Mesendoderm (in vitro differentiated cells): ENCODE results near the gene EXD3.

Experiments used
- DNase-seq: peaks from one replicate; pipeline ENCODE4 v3.0.0; 2013
- H2AK5ac ChIP-seq: 2 replicates; pipeline ENCODE4 v1.6.1; 2013; ENCODE audit warnings: low read length, inconsistent platforms
- H2BK120ac ChIP-seq: 2 replicates; pipeline ENCODE4 v1.6.1; 2013; ENCODE audit warnings: low read depth, mild to moderate bottlenecking, low read length, moderate library complexity, mixed read lengths
- H2BK15ac ChIP-seq: replicated peaks from 2 replicates; pipeline ENCODE4 v1.6.1; 2013; ENCODE audit warnings: low read depth, mild to moderate bottlenecking, moderate library complexity
- H2BK5ac ChIP-seq: 2 replicates; pipeline ENCODE4 v1.6.1; 2013; ENCODE audit warnings: low read length, inconsistent platforms
- H3K18ac ChIP-seq: 2 replicates; pipeline ENCODE4 v1.6.1; 2013; ENCODE audit warnings: mild to moderate bottlenecking, low read length, mixed read lengths
- H3K23ac ChIP-seq: one replicate; pipeline ENCODE4 v1.6.1; 2013; ENCODE audit warnings: low read length
- H3K27ac ChIP-seq: 2 replicates; pipeline ENCODE4 v1.5.1; 2013; ENCODE audit warnings: low read depth, mild to moderate bottlenecking, inconsistent platforms, low read length, moderate library complexity
- H3K27me3 ChIP-seq: 2 replicates; pipeline ENCODE4 v1.6.1; 2013; ENCODE audit warnings: low read length, control low read depth, mild to moderate bottlenecking, inconsistent platforms; ENCODE audit not compliant: insufficient read depth, poor library complexity
- H3K36me3 ChIP-seq: 2 replicates; pipeline ENCODE4 v1.6.1; 2013; ENCODE audit warnings: low read length, inconsistent platforms; ENCODE audit not compliant: control insufficient read depth, insufficient read depth
- H3K4ac ChIP-seq: one replicate; pipeline ENCODE4 v1.6.1; 2013; ENCODE audit warnings: low read depth, mild to moderate bottlenecking, low read length, moderate library complexity
- H3K4me1 ChIP-seq: 2 replicates; pipeline ENCODE4 v1.6.1; 2013; ENCODE audit warnings: low read depth, low read length, inconsistent platforms; ENCODE audit not compliant: control insufficient read depth
- H3K4me2 ChIP-seq: 2 replicates; pipeline ENCODE4 v1.6.1; 2013; ENCODE audit warnings: low read length
- H3K4me3 ChIP-seq: 2 replicates; pipeline ENCODE4 v1.5.1; 2013; ENCODE audit warnings: mild to moderate bottlenecking, low read length
- H3K56ac ChIP-seq: one replicate; pipeline ENCODE4 v1.6.1; 2013; ENCODE audit warnings: low read length
- H3K79me1 ChIP-seq: 2 replicates; pipeline ENCODE4 v1.6.1; 2013; ENCODE audit warnings: low read length, inconsistent platforms
- H3K79me2 ChIP-seq: 2 replicates; pipeline ENCODE4 v1.6.1; 2013; ENCODE audit warnings: mild to moderate bottlenecking, low read length; ENCODE audit not compliant: control insufficient read depth, insufficient read depth
- H3K9ac ChIP-seq: 2 replicates; pipeline ENCODE4 v1.6.1; 2013; ENCODE audit warnings: low read length, inconsistent platforms
- H4K5ac ChIP-seq: one replicate; pipeline ENCODE4 v1.6.1; 2013; ENCODE audit warnings: low read length
- H4K8ac ChIP-seq: one replicate; pipeline ENCODE4 v1.6.1; 2013; ENCODE audit warnings: low read depth, mild to moderate bottlenecking, control low read depth, low read length, moderate library complexity
- WGBS: extraction: QIAGEN DNeasy Blood & Tissue Kit; methylation state at CpG from one replicate; pipeline ENCODE4 v1.1.7; 2013; ENCODE audit warnings: low lambda C conversion rate, missing lambda C conversion rate; ENCODE audit not compliant: insufficient coverage; ENCODE audit errors: extremely low coverage; 5-methylcytosine and 5-hydroxymethylcytosine counted together

The EXD3 gene

DNA sequence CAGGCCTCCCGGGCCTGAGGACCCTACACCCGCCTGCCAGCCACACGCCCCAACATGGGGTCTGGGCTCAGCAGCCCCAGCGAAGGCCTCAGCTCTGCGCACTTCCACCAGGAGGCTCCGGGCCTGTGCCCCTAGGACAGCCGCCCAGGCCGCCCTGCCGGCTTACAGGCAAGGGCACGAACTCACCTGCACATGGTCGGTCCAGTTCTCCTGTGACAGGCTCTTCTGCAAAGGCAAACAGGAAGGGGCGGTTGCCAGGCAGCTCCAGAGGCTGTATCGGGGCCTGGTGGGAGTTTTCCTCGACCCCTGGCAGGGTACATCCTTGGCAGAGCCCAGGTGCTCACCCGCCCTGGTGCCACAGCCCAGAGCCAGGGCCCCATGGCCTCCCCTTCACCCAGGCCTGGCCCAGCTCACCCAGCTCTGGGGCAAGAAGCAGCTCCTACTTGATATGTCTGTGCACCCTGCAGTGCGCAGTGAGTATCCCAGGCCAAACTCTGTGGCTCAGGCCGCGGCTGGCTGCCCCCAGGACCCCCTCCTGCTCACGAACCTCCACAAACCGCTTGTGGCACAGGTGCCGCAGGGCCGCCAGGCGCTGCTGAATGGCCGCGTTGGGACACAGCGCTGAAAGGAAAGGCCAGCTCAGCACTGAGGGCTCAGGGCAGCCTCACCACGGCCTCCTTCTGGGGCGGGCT is 68.7 kb downstream of the EXD3 start:
- H2BK5ac ChIP-seq: no peak overlapping the region
- H3K56ac ChIP-seq: no peak overlapping the region
- H3K79me2 ChIP-seq: no peaks in the 10 kb centered on the region
- no peak overlapping the region for H3K23ac ChIP-seq
- no peaks in the 10 kb centered on the region for H3K36me3 ChIP-seq
- no peaks in the 10 kb centered on the region for H3K27me3 ChIP-seq
- no peak overlapping the region for H4K5ac ChIP-seq
- no peak overlapping the region for H3K4me2 ChIP-seq
- H2BK15ac ChIP-seq: no peak overlapping the region
- H3K27ac ChIP-seq: no peak overlapping the region
- H4K8ac ChIP-seq: no peak overlapping the region
- H2BK120ac ChIP-seq: no peak overlapping the region
- H3K79me1 ChIP-seq: no peaks in the 10 kb centered on the region
- no peak overlapping the region for H3K4ac ChIP-seq
- no peak overlapping the region for H3K18ac ChIP-seq
- no CpG with 5 or more reads among the region's 28 CpGs for WGBS
- no peaks in the 10 kb centered on the region for H3K4me1 ChIP-seq
- DNase-seq: no peak
- no peak overlapping the region for H3K4me3 ChIP-seq
- no peak overlapping the region for H2AK5ac ChIP-seq
- no peak overlapping the region for H3K9ac ChIP-seq

GRCh38 chr9:137353223-137354152 is 69.5 kb downstream of the EXD3 start:
- Histone ChIP-seq H3K4ac (no peak overlapping the region), H3K4me1 (no peaks in the 10 kb centered on the region), H3K56ac (no peak overlapping the region), H2BK5ac (no peak overlapping the region), H3K9ac (no peak overlapping the region), H3K79me2 (no peaks in the 10 kb centered on the region), H3K27ac (no peak overlapping the region), H3K79me1 (no peaks in the 10 kb centered on the region), H3K18ac (no peak overlapping the region), H3K36me3 (no peaks in the 10 kb centered on the region), H3K4me2 (no peak overlapping the region), H4K5ac (no peak overlapping the region), H3K27me3 (no peaks in the 10 kb centered on the region), H3K23ac (no peak overlapping the region), H2BK15ac (no peak overlapping the region), H4K8ac (no peak overlapping the region), H3K4me3 (no peak overlapping the region), H2BK120ac (no peak overlapping the region), H2AK5ac (no peak overlapping the region)
- no CpG with 5 or more reads among the region's 43 CpGs for WGBS
- no peak for DNase-seq

GRCh38 chr9:137352511-137353222 is 70.3 kb downstream of the EXD3 start:
- no peaks in the 10 kb centered on the region for H3K4me1 ChIP-seq
- H4K8ac ChIP-seq: no peak overlapping the region
- no peak overlapping the region for H3K18ac ChIP-seq
- no peak overlapping the region for H2BK15ac ChIP-seq
- no peak overlapping the region for H2AK5ac ChIP-seq
- H4K5ac ChIP-seq: no peak overlapping the region
- no peak overlapping the region for H3K56ac ChIP-seq
- WGBS: no CpG with 5 or more reads among the region's 26 CpGs
- no peak overlapping the region for H2BK120ac ChIP-seq
- no peak overlapping the region for H3K27ac ChIP-seq
- H3K23ac ChIP-seq: no peak overlapping the region
- H3K79me1 ChIP-seq: no peaks in the 10 kb centered on the region
- no peak overlapping the region for H3K4ac ChIP-seq
- no peak overlapping the region for H3K9ac ChIP-seq
- H3K27me3 ChIP-seq: no peaks in the 10 kb centered on the region
- no peak overlapping the region for H3K4me2 ChIP-seq
- no peaks in the 10 kb centered on the region for H3K79me2 ChIP-seq
- H2BK5ac ChIP-seq: no peak overlapping the region
- H3K36me3 ChIP-seq: no peaks in the 10 kb centered on the region
- DNase-seq: no peak
- H3K4me3 ChIP-seq: no peak overlapping the region

GRCh38 chr9:137351781-137352501 is 71.0 kb downstream of the EXD3 start:
- Histone ChIP-seq H3K4me3 (no peak overlapping the region), H3K79me2 (no peaks in the 10 kb centered on the region), H3K9ac (no peak overlapping the region), H3K4me1 (no peaks in the 10 kb centered on the region), H3K56ac (no peak overlapping the region), H3K36me3 (no peaks in the 10 kb centered on the region), H3K23ac (no peak overlapping the region), H3K27me3 (no peaks in the 10 kb centered on the region), H2BK120ac (no peak overlapping the region), H3K27ac (no peak overlapping the region), H4K8ac (no peak overlapping the region), H3K4ac (no peak overlapping the region), H3K79me1 (no peaks in the 10 kb centered on the region), H4K5ac (no peak overlapping the region), H3K4me2 (no peak overlapping the region), H2BK15ac (no peak overlapping the region), H2AK5ac (no peak overlapping the region), H3K18ac (no peak overlapping the region), H2BK5ac (no peak overlapping the region)
- WGBS: no CpG with 5 or more reads among the region's 23 CpGs
- DNase-seq: no peak

DNA sequence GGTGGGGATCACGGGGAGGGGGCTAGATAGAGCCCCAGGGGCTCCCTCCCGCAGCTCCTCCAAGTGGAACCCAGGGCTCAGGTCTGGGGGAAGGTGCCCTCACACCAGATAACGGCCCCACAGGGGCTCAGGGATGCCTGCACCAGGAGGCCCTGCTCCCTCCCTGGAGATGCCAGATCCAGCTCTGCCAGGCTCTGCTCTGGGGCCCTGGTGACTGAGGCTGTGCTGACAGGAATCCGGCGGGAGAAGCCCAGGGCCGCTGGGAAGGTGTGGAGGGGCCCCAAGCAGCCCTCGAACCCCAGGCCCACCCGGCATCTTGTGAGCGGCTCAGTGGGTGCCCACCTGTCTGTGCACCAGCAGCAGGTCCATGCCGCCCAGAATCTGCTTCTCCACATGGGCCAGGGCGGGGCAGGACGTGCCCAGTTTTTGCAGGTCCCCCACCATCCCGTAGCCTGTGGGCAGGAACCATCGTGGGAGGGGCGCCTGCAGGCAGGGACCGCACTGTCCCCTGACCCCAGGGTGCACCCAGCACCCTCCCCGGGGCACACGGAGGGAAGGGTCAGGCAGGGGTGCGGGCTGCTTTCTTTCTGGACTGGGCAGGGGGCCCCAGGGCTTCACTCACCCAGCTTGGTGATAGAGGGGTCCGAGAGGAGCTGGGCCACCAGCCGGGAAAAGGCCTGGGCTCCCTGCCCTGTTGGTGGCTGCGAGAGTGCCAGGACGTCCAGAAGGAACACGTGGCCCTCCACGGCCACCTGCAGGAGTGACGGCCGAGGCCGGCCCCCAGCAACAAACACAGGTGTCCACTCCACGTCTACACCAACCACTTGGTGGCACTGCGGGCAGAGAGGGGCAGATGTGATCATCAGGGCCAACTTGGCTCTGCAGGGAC is 72.0 kb downstream of the EXD3 start:
- Histone ChIP-seq H3K79me2 (no peaks in the 10 kb centered on the region), H3K56ac (no peak overlapping the region), H2AK5ac (no peak overlapping the region), H3K4me3 (no peak overlapping the region), H3K18ac (no peak overlapping the region), H4K5ac (no peak overlapping the region), H3K23ac (no peak overlapping the region), H2BK5ac (no peak overlapping the region), H4K8ac (no peak overlapping the region), H3K27me3 (no peaks in the 10 kb centered on the region), H2BK120ac (no peak overlapping the region), H2BK15ac (no peak overlapping the region), H3K4ac (no peak overlapping the region), H3K4me1 (no peaks in the 10 kb centered on the region), H3K36me3 (no peaks in the 10 kb centered on the region), H3K9ac (no peak overlapping the region), H3K79me1 (no peaks in the 10 kb centered on the region), H3K27ac (no peak overlapping the region), H3K4me2 (no peak overlapping the region)
- DNase-seq: no peak
- WGBS: no CpG with 5 or more reads among the region's 30 CpGs
